HepG2 (cell line): ENCODE results near the gene ADCY9.

Experiments used
- AFF4 ChIP-seq: sonication (generic); formaldehyde crosslinking; IDR thresholded peaks from 2 replicates; pipeline ENCODE4 v1.4.0; 2020; ENCODE audit warnings: missing genetic modification reagents
- ARID4A ChIP-seq: sonication (generic); formaldehyde crosslinking; IDR thresholded peaks from 2 replicates; pipeline ENCODE4 v1.5.0; 2020; ENCODE audit warnings: mild to moderate bottlenecking, missing genetic modification reagents, borderline replicate concordance
- ARNTL ChIP-seq: sonication (generic); formaldehyde crosslinking; IDR thresholded peaks from 2 replicates; pipeline ENCODE4 v1.4.0; 2020; ENCODE audit warnings: mild to moderate bottlenecking, missing genetic modification reagents
- CTCF ChIP-seq: sonication (generic); formaldehyde crosslinking; IDR thresholded peaks from 2 replicates; pipeline ENCODE4 v1.5.0; 2020; ENCODE audit warnings: mild to moderate bottlenecking, missing genetic modification reagents, moderate library complexity
- FUBP1 ChIP-seq: sonication (generic); formaldehyde crosslinking; IDR thresholded peaks from 2 replicates; pipeline ENCODE4 v1.5.1; 2020; ENCODE audit warnings: missing genetic modification reagents, mild to moderate bottlenecking, borderline replicate concordance
- MAX ChIP-seq: IDR thresholded peaks from 2 replicates; pipeline ENCODE4 v1.6.1; 2012; ENCODE audit warnings: inconsistent platforms
- ZNF230 ChIP-seq: sonication (generic); formaldehyde crosslinking; IDR thresholded peaks from 2 replicates; pipeline ENCODE4 v1.4.0; 2020; ENCODE audit warnings: mild to moderate bottlenecking, missing genetic modification reagents

DNA sequence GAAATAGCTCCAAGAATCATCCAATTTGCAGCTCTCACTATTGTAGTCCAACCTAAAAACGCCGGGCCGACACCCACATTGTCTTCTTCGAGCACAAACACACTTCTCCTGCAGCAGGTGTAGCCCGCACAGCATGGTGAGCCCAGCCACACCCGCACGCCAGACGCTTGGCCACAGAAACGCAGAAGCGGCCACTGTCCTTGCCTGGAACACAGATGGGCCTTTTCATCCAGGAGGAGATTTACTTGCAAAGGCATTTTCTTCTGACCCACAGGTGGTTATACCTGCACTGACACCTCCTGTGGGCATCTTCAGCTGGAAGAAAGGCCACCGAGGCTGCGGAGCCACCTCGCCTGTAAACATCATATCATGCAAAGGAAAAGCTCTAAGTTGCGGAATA, 98.4 kb downstream of the ADCY9 start:
- TF ChIP-seq ARNTL (CRISPR knock-in tag) (no peak), ARID4A (no peak), AFF4 (no peak), CTCF (no peak), FUBP1 (CRISPR knock-in tag) (no peak), ZNF230 (CRISPR knock-in tag) (no peak), MAX (no peak)
